ENCODE results near the gene NSMCE1.
"Not testable (repeated sequence)": the region's sequence is repeated elsewhere in the genome, so short reads cannot be mapped to it uniquely, and the experiment has no call there.

Gene NSMCE1

GRCh38 chr16:27301236-27301861 is 32.8 kb upstream of the NSMCE1 start:
- no peak for FAIRE-seq

DNA sequence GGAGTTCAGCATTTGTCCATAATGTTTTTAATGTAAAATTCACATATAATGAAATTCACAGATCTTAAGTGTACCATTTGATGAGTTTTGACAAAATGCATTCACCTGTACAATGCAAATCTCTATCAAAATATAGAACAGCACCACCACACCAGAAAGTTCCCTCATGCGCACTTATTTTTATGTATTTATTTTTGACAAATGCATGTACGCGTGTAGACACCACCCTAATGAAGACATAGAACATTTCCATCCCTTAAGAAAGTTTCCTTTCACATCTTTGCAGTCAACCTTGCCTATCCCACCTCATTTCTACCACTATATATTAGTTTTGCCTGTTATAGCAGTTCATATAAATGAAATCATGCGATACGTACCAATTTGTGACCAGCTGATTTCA is 29.6 kb upstream of the NSMCE1 start:
- no peak for FAIRE-seq

DNA sequence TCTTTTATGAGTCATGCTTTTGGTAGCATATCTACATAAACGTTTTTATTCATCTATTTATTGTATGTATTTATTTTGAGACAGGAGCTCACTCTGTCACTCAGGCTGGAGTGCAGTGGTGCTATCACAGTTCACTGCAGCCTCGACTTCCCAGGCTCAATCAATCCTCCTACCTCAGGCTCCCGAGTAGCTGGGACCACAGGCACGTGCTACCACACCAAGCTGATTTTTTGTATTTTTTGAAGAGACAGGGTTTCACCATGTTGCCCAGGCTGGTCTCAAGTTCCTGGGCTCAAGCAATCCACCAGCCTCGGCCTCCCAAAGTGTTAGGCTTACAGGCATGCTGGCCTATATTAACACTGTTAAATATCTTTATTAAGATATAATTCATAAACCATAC is 24.8 kb upstream of the NSMCE1 start:
- no peak for FAIRE-seq

- FAIRE-seq: no peak
These were observed 23.2 kb upstream of the NSMCE1 start for GRCh38 chr16:27291722-27292240.

DNA sequence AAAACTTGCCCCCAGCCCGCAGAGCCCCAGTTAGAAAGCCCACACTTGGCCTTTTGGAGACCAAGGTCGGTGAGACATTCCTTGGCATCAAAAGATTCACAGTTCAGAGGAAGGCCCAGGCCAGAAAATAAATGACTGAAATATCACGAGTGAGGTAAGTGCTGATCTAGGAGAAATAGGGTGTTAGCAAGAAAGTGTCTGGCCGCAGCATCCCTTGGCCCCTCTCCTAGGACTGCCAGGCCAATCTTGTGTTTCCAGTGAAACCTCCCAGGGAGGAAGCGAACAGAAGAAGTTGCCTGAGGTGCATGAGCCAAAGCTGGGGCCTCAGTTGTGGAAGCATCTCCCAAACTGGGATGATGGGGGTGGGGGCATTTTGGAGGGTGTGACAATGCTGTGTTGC is 22.5 kb upstream of the NSMCE1 start:
- no peak for FAIRE-seq

- FAIRE-seq: no peak
These were observed 22.0 kb upstream of the NSMCE1 start for GRCh38 chr16:27290562-27290961.

DNA sequence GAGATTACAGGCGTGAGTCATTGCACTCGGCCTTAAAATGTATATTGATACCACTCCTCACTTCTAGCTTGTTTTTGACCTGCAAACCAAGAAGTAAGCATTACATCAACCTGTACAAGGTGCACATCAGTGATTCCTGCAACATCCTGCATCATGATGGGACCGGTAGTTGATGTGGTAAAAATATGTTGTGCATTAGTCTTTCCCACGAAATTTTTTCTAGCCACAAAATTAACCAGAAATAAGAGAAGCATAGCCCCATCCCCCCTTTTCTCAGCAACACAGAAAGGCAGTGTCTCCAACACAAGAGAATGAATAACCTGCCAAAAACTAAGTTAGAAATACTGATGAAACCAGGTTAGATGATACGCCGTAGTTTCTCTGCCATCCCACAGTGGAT is 21.1 kb upstream of the NSMCE1 start:
- FAIRE-seq: no peak

DNA sequence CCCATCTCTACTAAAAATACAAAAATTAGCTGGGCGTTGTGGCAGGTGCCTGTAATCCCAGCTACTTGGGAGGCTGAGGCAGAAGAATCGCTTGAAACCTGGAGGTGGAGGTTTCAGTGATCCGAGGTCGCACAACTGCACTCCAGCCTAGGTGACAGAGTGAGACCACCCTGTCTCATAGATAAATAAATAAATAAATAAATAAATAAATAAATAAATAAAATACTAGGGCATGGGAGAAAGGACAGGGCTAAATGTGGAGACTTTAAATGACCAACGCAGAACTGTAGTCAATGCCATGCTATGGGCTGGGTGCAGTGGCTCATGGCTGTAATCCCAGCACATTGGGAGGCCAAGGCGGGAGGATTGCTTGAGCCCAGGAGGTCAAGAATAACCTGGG is 19.7 kb upstream of the NSMCE1 start:
- FAIRE-seq: not testable (repeated sequence)

DNA sequence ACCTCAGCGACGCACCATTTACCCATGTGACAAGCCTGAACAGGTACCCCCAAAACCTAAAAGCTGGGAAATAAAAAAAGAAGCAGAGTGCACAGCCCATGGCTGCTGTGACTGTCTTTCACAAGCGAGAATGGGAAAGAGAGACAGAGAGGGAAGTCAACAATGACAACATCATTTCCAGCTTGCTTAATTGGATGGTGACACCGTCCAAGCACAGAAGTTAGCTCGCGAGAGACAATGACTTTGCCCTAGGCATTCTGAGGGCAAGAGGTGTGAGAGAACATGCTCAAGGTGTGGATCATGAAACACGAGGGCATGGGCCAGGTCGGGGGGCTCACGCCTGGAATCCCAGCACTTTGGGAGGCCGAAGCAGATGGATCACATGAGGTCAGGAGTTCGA is 19.3 kb upstream of the NSMCE1 start:
- no peak for FAIRE-seq

DNA sequence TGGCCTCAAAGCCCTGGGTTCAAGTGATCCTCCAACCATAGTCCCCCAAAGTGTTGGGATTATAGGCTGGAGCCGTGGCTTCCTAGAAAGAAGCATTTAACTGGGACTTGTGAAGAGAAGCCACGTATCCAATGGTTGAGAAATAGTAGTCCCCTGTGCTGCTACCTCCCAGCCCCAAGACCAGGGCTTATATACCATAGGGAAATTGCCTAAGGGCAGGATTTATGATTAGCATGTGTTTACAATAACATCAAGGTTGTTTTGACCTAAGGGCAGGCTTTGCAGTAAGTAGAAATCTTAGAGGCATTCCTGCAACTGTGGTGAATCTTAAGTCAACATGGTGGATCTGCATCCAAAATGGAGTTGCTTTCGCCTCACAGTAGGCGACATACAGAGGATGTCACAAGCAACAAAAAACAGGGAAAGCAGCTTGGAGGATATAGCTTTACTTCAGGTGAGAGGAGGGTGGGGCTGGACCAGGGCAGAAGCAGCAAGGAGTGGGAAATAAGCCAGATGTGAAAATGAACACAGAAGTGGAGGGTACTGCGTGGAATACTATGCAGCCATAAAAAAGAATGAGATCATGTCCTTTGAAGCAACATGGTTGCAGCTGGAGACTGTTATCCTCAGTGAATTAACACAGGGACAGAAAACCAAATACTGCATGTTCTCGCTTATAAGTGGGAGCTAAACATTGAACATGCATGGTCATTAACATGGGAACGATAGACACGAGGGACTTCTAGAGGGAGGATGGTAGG is 18.7 kb upstream of the NSMCE1 start:
- no peak for FAIRE-seq

GRCh38 chr16:27286451-27286850 is 17.9 kb upstream of the NSMCE1 start:
- no peak for FAIRE-seq

- no peak for FAIRE-seq
These were observed 17.2 kb upstream of the NSMCE1 start for GRCh38 chr16:27285676-27286196.

DNA sequence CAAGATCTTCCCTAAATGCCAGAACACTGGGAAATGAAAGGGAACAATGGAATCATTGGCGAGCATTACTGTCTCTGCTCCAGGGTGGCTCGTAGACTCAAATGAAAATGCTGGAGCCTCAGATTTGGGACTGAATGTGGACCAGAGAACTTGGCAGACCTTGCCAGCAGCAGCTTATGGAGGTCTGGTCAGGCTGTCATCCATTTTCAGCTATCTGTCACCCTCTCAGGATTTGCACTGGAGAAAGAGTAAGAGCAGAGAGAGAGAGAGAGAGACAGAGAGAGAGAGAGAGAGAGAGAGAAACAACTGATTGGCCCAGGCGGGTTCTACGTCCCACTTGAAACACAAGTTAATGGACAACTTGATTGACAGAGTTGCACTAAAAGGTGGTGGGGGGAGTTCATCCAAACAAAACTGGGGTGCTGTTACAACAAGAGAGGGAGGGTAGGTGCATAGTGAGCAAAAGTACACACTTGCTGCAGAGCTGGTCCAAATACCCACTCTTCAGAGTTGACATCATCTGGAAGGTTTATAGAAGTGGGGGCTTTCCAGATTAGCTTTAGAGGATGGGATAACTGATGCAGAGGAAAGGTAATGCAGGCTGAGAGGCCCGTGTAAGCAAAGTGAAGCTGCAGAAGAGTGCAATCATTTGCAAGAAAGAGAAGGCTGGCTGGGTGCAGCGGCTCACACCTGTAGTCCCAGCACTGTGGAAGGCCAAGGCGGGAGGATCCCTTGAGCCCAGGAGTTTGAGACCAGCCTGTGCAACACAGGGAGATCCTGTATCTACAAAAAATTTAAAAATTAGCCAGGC is 16.5 kb upstream of the NSMCE1 start:
- no peak for FAIRE-seq

GRCh38 chr16:27281243-27281642 is 12.7 kb upstream of the NSMCE1 start:
- FAIRE-seq: no peak

- FAIRE-seq: no peak
These were observed 6.8 kb upstream of the NSMCE1 start for GRCh38 chr16:27275394-27275793.

DNA sequence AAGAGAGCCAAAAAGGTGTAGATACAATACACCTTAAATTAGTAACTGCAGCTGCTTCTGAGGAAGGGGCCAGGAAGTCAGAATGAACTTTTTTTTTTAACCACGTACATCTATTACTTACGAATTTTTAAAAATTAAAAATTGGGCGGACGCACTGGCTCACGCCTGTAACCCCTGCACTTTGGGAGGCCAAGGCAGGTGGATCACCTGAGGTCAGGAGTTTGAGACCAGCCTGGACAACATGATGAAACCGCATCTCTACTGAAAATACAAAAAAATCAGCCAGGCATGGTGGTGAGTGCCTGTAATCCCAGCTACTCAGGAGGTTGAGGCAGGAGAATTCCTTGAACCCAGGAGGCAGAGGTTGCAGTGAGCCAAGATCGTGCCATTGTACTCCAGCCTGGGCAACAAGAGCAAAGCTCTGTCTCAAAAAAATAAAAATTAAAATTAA is 5.9 kb upstream of the NSMCE1 start:
- FAIRE-seq: not testable (repeated sequence)

DNA sequence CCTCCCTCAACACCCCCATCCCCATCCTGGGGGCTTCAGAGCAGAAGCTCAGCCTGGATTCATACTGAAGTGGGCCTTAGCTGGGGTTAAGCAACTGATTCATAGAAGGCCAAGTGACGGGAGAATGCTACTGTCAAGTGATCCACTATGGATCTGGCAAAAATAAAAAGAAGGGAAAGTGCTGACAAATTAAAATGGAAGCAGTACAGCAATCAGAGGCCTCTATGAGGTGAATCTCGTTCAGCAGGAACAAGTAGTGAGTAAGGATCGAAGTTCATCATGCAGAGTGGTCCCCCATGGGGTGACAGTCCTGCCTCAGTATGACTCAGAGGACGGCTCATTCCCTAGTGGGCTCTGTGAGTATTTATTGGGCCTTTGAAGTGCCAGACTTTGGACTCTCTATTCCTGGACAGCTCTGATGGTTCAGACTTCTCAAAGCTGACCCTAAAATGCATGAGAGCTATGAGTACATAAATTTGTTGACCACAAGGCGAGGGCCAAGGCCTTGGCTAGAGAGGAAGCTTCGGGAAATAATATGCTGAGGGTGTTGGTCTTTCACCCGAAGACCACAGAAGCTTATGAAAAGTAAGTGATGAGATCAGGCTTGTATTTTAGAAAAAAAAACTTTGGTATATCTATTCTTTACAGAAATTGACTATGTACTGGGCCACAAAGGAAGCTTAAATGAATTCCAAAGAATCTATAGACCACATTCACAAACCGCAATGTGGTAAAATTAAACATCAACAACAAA is 5.3 kb upstream of the NSMCE1 start:
- no peak for FAIRE-seq

DNA sequence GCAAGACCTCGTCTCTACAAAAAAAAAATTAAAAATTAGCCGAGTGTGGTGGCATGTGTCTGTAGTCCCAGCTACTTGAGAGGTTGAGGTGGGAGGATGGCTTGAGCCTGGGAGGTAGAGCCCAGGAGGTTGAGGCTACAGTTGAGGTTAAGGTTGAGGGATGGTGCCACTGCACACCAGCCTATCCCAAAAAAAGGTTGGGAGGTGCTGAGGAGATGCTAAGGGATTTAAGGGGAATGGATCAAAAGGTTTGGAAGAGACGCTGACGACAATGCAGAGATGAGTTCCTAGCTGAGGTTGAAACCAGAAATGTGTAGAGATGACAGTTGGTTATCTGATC is 4.7 kb upstream of the NSMCE1 start:
- no peak for FAIRE-seq

DNA sequence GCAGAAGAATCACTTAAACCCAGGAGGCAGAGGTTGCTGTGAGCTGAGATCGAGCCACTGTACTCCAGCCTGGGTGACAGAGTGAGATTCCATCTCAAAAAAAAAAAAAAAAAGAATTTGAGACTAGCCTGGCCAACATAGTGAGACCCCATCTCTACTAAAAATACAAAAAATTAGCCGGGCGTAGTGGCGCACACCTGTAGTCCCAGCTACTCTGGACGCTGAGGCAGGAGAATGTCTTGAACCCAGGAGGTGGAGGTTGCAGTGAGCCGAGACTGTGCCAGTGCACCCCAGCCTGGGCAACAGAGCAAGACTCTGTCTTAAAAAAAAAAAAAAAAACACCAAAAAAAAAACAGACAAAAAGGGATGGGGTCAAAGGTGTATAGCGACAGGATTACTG is 4.1 kb upstream of the NSMCE1 start:
- FAIRE-seq: not testable (repeated sequence)

DNA sequence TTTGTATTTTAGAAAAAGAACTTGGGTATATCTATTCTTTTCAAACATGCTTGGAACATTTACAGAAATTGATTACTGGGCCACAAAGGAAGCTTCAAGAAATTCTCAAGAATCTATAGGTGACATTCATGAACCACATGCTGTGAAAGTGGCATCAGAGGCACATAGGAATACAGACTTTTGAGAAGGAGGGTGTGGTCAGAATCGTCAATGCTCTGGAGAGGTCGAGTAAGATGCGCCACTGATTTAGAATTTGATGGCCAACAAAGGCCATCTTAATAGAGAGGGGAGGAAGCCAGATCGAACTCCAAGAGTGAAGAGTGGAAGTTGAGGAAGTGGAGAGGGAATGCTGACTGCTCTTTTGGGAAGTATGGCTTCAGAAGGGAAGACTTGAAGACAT is 3.5 kb upstream of the NSMCE1 start:
- FAIRE-seq: no peak

DNA sequence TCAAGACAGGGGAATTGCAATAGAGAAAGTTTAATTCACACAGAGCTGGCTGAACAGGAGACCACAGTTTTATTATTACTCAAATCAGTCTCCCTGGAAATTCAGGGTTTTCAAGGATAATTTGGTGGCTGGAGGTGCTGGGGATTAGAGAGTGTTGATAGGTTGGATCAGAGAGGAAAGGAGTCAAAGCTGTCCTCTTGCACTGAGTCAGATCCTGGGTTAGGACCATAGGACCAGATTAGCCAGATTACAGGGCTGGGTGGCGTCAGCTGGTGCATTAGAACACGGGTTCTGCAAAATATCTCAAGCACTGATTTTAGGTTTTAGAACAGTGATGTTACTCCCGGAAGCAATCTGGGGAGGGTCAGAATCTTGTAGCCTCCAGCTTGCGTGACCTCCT is 1.8 kb upstream of the NSMCE1 start:
- FAIRE-seq: no peak

GRCh38 chr16:27269300-27270150 is 953 bp upstream of the NSMCE1 start:
- FAIRE-seq: no peak

All from A204.1 (cell line).